HEK293T (cell line): Measurements from ENCODE around the gene TBX1.

ENCODE experiments used
- FOXM1 ChIP-seq: fragments of 450-650 bp; IDR thresholded peaks from 2 replicates; pipeline ENCODE4 v1.6.1; 2017; ENCODE audit warnings: mild to moderate bottlenecking, borderline replicate concordance
- SP1 ChIP-seq: fragments of 450-650 bp; IDR thresholded peaks from 2 replicates; pipeline ENCODE4 v1.6.1; 2017

DNA sequence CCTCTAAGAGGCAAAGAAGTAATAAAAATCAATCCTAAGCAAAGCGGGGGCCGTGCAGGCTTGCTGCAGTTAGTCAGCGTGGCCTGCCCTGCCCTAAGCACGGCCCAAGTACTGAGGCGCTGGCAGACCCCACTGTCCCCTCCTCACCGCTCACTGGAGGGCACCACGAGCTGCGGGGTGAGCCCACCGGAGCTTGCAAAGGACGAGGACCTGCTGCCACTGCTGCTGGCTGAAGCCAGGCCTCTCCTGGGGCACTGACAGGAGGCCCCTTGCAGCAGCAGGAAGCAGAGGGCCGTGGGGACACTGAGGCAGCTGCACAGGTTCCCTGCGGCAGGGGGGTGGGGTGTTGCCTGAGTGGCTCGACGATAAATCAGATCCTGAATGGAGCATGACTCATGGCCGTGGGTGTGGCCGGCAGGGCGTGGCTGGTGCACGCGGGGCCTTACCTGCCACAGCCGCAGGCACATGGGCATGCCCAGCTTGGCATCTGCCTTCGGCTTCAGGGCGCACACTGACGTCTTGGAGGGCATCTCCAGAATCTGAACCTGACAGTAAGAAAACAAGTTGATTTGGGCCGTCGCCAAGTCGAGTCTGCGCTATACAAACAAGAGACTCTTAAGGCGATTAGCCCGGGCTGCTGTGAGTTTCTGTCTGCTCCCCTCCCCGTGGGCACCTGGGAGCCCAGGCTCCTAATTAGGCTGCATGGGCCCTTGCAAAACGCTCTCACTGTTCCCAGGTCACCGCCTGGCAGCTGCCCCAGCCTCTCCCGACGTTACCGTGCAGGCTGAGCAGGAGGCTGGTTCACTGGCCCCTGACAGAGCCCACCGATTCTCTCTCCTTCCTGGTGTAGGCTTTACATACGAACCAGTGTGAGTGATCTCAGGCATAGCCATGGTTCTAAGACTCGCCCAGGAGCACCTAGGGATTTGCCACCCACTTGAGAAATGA is 45.9 kb downstream of the TBX1 start:
- TF ChIP-seq SP1, result no peak
- no peak for TF ChIP-seq FOXM1
